Right cardiac atrium (tissue), 5 donors: ENCODE data around the gene ART1. TPM values are rescaled to one million over a fixed set of nuclear protein-coding genes. Genes with fewer than 3 reads are reported as not detected.

Source experiments
- ATAC-seq, 2 donors: fragments of 200-7000 bp; cut with Tn5 transposase; one replicate each; pipeline versions ENCODE4 v1.8.0 to v1.9.1; 2020; ENCODE audit warnings: moderate library complexity in 2 of 2, mild to moderate bottlenecking in 1 of 2
- DNase-seq, 3 donors: peaks; one replicate each; pipeline ENCODE4 v3.0.0-alpha.2; 2020
- H3K27ac ChIP-seq: one replicate; pipeline ENCODE4 v1.5.1; 2013; ENCODE audit warnings: mild to moderate bottlenecking, low read length, control low read depth, moderate library complexity
- H3K27me3 ChIP-seq: one replicate; pipeline ENCODE4 v1.6.1; 2013; ENCODE audit not compliant: control insufficient read depth, insufficient read depth
- H3K4me1 ChIP-seq: one replicate; pipeline ENCODE4 v1.6.1; 2013; ENCODE audit warnings: low read length; ENCODE audit not compliant: control insufficient read depth, insufficient read depth
- H3K4me3 ChIP-seq: one replicate; pipeline ENCODE4 v1.5.1; 2013; ENCODE audit warnings: low read length, control low read depth
- H3K9me3 ChIP-seq: one replicate; pipeline ENCODE4 v1.6.1; 2013; ENCODE audit warnings: low read length; ENCODE audit not compliant: control insufficient read depth
- WGBS: extraction: QIAGEN DNeasy Blood & Tissue Kit; methylation state at CpG from one replicate; pipeline ENCODE4 v1.1.7; 2013; 5-methylcytosine and 5-hydroxymethylcytosine counted together
- intact Hi-C, 4 donors: fragments of 100-400 bp; cut with DNase I; formaldehyde crosslinking; loops; one replicate each; pipeline versions ENCODE4 v1.11.0 to v1.14.0; 2022 to 2023
- polyA plus RNA-seq: library from polyadenylated mRNA; stranded (reverse); fragments of 200-250 nt; gene quantifications from one replicate; pipeline ENCODE4 v1.2.3, GENCODE V29; 2013
- total RNA-seq, 4 donors: library from RNA; stranded (reverse); fragmentation: NEBNext Ultra II Directional; extraction: Animal tissue kit (Norgen Biotek cat#: 25700); gene quantifications; one replicate each; pipeline ENCODE4 v1.2.1, GENCODE V29; 2021
- donor health status: healthy with polysubstance abuse.
- donor health status: DM: no; HTN: yes; CAD: no.
- donor health status: DM: no; HTN: no; CAD: no.
- donor health status: DM: no; HTN: yes; CAD: no; lungs with severe emphysema.
- donor health status: DM: yes; HTN: yes; CAD: no.

The ART1 gene
- total and polyA plus RNA-seq, 5 donors, result not detected

DNA sequence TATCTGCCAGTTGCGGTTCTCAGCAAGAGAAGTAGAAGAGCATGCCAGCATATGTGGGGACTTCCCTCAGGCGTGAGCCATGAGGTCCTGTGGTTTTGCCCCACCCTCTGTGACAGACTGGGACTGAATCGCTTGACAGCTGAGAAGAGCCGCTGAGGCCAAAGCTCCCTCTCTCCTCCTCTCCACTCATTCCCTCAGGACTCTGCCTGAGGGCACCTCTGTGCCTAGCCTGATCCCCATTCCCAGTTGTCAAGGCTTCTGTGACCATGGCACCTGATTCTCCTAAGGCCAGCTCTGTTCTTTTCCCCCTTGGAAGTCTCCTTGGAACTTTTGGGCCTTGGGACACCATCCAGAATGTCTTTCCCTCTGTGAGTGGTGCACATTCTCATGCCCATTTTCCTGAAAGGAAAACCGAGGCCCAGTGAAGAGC, 30.2 kb upstream of the ART1 start:
- WGBS, result 55% methylated on average over 5 of the region's 5 CpGs
- H3K9me3 ChIP-seq, result no peaks in the 10 kb centered on the region
- intact Hi-C loops, result no loop called here
- peak; percentile 42 to 44 for ATAC-seq
- H3K4me3 ChIP-seq, result no peak overlapping the region
- DNase-seq, result peak in 1 of 3 donors; percentile 57
- no peaks in the 10 kb centered on the region for H3K27me3 ChIP-seq
- no peaks in the 10 kb centered on the region for H3K4me1 ChIP-seq
- H3K27ac ChIP-seq, result no peak overlapping the region

DNA sequence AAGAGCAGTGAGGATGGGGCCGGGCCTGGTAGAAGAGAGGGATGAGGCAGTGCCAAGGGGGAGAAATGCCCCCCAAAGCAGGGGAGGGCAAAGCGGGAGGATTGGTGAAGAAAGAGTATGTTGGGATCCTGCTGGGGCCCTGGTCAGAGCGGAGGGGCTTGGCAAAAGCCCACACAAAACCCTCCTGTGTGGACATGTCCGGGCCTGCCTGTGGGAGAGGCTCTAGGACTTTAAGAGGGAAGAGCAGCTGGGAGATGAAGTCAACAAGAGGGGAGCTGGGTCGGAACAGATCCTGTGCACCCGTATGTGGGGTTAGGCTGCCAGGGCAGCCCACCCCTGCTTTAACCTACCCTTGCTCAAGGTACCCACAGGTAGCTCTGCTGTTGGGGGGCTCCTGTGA, 28.9 kb upstream of the ART1 start:
- intact Hi-C loops, result no loop called here
- no peaks in the 10 kb centered on the region for H3K4me1 ChIP-seq
- 84% methylated on average over 6 of the region's 6 CpGs for WGBS
- no peak for ATAC-seq
- no peaks in the 10 kb centered on the region for H3K27me3 ChIP-seq
- no peak for DNase-seq
- H3K9me3 ChIP-seq, result no peaks in the 10 kb centered on the region
- H3K4me3 ChIP-seq, result no peak overlapping the region
- H3K27ac ChIP-seq, result no peak overlapping the region

DNA sequence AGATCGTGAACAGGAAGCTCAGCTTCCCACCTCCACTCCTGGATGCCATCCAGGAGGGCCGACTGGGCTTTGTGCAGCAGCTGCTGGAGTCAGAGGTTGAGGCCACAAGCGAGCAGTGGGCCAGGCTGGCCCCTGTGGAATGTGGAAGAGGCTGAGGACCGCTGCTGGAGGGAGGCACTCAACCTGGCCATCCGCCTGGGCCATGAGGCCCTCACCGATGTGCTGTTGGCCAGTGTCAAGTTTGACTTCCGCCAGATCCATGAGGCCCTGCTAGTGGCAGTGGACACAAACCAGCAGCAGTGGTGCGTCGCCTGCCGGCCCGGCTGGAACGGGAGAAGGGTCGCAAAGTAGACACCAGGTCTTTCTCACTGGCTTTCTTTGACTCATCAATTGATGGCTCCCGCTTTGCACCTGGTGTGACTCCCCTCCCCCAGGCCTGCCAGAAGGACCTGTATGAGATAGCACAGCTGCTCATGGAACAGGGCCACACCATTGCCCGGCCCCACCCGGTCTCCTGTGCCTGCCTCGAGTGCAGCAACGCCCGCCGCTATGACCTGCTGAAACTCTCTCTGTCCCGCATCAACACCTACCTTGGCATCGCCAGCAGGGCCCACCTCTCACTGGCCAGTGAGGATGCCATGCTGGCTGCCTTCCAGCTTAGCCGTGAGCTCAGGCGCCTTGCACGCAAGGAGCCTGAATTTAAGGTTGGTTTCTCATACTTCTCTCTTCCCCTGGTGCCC, 28.0 kb upstream of the ART1 start:
- no peak for DNase-seq
- no peaks in the 10 kb centered on the region for H3K9me3 ChIP-seq
- no peaks in the 10 kb centered on the region for H3K27me3 ChIP-seq
- no peaks in the 10 kb centered on the region for H3K4me1 ChIP-seq
- intact Hi-C loops, result no loop called here
- no peak overlapping the region for H3K4me3 ChIP-seq
- no peak overlapping the region for H3K27ac ChIP-seq
- 71% methylated on average over 25 of the region's 25 CpGs for WGBS
- ATAC-seq, result no peak

- WGBS, result 86% methylated on average over 8 of the region's 8 CpGs
- H3K9me3 ChIP-seq, result no peaks in the 10 kb centered on the region
- no peak for ATAC-seq
Measured at GRCh38 chr11:3617990-3618389, 26.9 kb upstream of the ART1 start.

DNA sequence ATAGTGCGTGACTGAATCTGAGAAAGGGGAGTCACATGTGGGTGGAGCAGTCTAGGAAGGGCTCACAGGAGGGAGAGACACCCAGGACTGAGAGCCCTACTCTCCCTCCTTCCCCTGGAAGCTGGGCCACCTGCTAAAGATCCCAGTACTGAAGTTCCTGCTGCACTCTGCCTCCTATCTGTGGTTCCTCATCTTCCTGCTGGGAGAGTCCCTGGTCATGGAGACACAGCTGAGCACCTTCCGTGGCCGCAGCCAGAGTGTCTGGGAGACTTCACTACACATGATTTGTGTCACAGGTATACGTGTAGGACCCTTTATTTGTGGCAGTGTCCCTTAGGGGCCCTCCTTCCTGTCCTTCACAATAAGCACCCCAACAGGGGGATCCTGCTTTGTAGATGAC, 22.4 kb upstream of the ART1 start:
- 73% methylated on average over 4 of the region's 4 CpGs for WGBS
- no peak overlapping the region for H3K4me3 ChIP-seq
- H3K27ac ChIP-seq, result no peak overlapping the region
- H3K9me3 ChIP-seq, result no peaks in the 10 kb centered on the region
- no peaks in the 10 kb centered on the region for H3K4me1 ChIP-seq
- H3K27me3 ChIP-seq, result no peaks in the 10 kb centered on the region
- peak in 1 of 3 donors; percentile 6 for DNase-seq
- intact Hi-C loops, result no loop called here
- no peak for ATAC-seq

More at GRCh38 chr11:3617990-3618389, 26.9 kb upstream of the ART1 start:
- Histone ChIP-seq H3K27me3 (no peaks in the 10 kb centered on the region), H3K4me3 (no peak overlapping the region), H3K4me1 (no peaks in the 10 kb centered on the region), H3K27ac (no peak overlapping the region)
- DNase-seq, result no peak
- intact Hi-C loops, result no loop called here

- WGBS, result 91% methylated on average over 5 of the region's 5 CpGs
Measured at GRCh38 chr11:3623121-3623520, 21.8 kb upstream of the ART1 start.

GRCh38 chr11:3623767-3624458, 21.0 kb upstream of the ART1 start:
- ATAC-seq, result no peak
- Histone ChIP-seq H3K9me3 (no peaks in the 10 kb centered on the region), H3K4me1 (no peaks in the 10 kb centered on the region), H3K27me3 (no peaks in the 10 kb centered on the region), H3K27ac (no peak overlapping the region), H3K4me3 (no peak overlapping the region)
- WGBS, result 64% methylated on average over 8 of the region's 8 CpGs
- intact Hi-C loops, result no loop called here
- peak in 1 of 3 donors; percentile 7 for DNase-seq

More at GRCh38 chr11:3623121-3623520, 21.8 kb upstream of the ART1 start:
- H3K9me3 ChIP-seq, result no peaks in the 10 kb centered on the region
- H3K4me3 ChIP-seq, result no peak overlapping the region
- DNase-seq (peak in 1 of 3 donors; percentile 2), ATAC-seq (no peak)
- no peaks in the 10 kb centered on the region for H3K27me3 ChIP-seq
- H3K27ac ChIP-seq, result no peak overlapping the region
- intact Hi-C loops, result no loop called here
- H3K4me1 ChIP-seq, result no peaks in the 10 kb centered on the region

- DNase-seq, result peak; percentile 64 to 86 (median 81)
- WGBS, result 74% methylated on average over 23 of the region's 23 CpGs
- Histone ChIP-seq H3K9me3 (no peaks in the 10 kb centered on the region), H3K4me3 (no peak overlapping the region), H3K4me1 (no peaks in the 10 kb centered on the region), H3K27ac (no peak overlapping the region), H3K27me3 (no peaks in the 10 kb centered on the region)
- peak; percentile 31 to 40 for ATAC-seq
- intact Hi-C loops, result no loop called here
Measured at GRCh38 chr11:3626250-3626960, 18.5 kb upstream of the ART1 start.

DNA sequence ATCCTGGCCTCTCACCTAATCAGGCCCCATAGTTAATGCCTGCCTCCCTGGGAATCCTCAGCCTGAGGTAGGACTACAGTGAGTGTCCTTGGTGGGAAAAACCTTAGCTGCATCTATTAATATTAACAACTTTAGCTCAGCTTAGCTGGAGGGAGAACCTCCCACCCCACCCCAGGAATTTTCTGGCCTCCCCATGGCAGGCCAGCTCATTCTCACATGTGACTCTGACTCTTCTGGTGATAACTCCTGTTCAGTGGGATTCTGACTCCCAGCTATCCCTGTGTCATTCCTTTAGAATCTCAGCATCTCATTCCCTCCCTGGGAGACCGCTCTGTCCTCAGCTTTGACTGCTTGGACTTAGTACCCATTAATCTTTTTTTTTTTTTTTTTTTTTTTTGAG, 17.6 kb upstream of the ART1 start:
- DNase-seq (no peak), ATAC-seq (peak in 1 of 2 donors; percentile 50)
- no peak overlapping the region for H3K27ac ChIP-seq
- H3K4me1 ChIP-seq, result no peaks in the 10 kb centered on the region
- no peak overlapping the region for H3K4me3 ChIP-seq
- 100% methylated on average over 1 of the region's 1 CpG for WGBS
- no peaks in the 10 kb centered on the region for H3K27me3 ChIP-seq
- H3K9me3 ChIP-seq, result no peaks in the 10 kb centered on the region
- intact Hi-C loops, result no loop called here

DNA sequence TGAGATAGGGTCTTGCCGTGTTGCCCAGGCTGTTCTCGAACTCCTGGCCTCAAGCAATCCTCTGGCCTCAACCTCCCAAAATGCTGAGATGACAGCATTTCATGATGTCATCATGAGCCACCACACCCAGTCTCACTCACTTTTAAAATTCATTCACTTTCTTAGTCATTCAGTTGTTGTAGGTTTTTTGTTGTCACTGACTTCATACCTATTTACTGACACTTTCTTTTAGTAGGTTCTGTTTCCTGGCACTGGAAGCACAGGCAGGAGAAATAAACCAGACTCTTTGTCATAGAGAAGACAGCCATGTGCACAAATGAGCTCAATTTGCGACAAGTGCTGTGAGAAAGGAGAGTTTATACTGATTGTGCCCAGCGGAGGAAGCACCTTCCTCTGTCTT, 13.6 kb upstream of the ART1 start:
- no peak for DNase-seq
- ATAC-seq, result no peak
- intact Hi-C loops, result no loop called here
- Histone ChIP-seq H3K27ac (no peak overlapping the region), H3K27me3 (no peaks in the 10 kb centered on the region), H3K4me3 (no peak overlapping the region), H3K4me1 (no peaks in the 10 kb centered on the region), H3K9me3 (no peaks in the 10 kb centered on the region)
- WGBS, result 78% methylated on average over 4 of the region's 4 CpGs

- Histone ChIP-seq H3K4me3 (no peak overlapping the region), H3K27ac (no peak overlapping the region), H3K9me3 (no peaks in the 10 kb centered on the region), H3K27me3 (no peaks in the 10 kb centered on the region), H3K4me1 (no peaks in the 10 kb centered on the region)
- ATAC-seq (no peak), DNase-seq (no peak)
- intact Hi-C loops, result no loop called here
- 90% methylated on average over 5 of the region's 5 CpGs for WGBS
Measured at GRCh38 chr11:3632070-3632660, 12.8 kb upstream of the ART1 start.
